Mesothelial cell of epicardium (in vitro differentiated cells): ENCODE data around the gene DDN. TPM values are rescaled to one million over a fixed set of nuclear protein-coding genes. Genes with fewer than 3 reads are reported as not detected.

Experiments used
- DNase-seq, 2 experiments: peaks; one replicate each; pipeline ENCODE4 v3.0.0; 2021; ENCODE audit warnings: low spot score in 2 of 2; ENCODE audit not compliant: unreplicated experiment in 2 of 2
- H3K27ac Mint-ChIP-seq: 2 replicates; pipeline ENCODE4 v1.8.0; 2021; ENCODE audit warnings: mixed read lengths
- H3K27me3 Mint-ChIP-seq: 2 replicates; pipeline ENCODE4 v1.8.0; 2021; ENCODE audit warnings: low read depth, mixed read lengths
- H3K36me3 Mint-ChIP-seq: 2 replicates; pipeline ENCODE4 v1.8.0; 2021; ENCODE audit warnings: mixed read lengths
- H3K4me1 Mint-ChIP-seq: 2 replicates; pipeline ENCODE4 v1.8.0; 2021; ENCODE audit warnings: mixed read lengths
- H3K4me3 Mint-ChIP-seq: 2 replicates; pipeline ENCODE4 v1.8.0; 2021; ENCODE audit warnings: mild to moderate bottlenecking, moderate library complexity, mixed read lengths
- H3K9me3 Mint-ChIP-seq: 2 replicates; pipeline ENCODE4 v1.8.0; 2021; ENCODE audit warnings: mixed read lengths
- CTCF ChIP-seq: fragments of 200-600 bp; sonication (generic); IDR thresholded peaks from one replicate; pipeline ENCODE4 v1.5.0; 2021; ENCODE audit warnings: antibody characterized with exemption; ENCODE audit not compliant: unreplicated experiment
- total RNA-seq: library from RNA; stranded (reverse); gene quantifications from 3 replicates; pipeline ENCODE4 v1.2.1, GENCODE V29; 2021

The DDN gene
- total RNA-seq, 1 donor from 2014 or later: 0.36 TPM

- H3K9me3 Mint-ChIP-seq: no peaks in the 10 kb centered on the region
- H3K36me3 Mint-ChIP-seq: peaks cover 4% of the 10 kb centered on the region
- no peak for DNase-seq
- no peak overlapping the region for H3K4me3 Mint-ChIP-seq
- TF ChIP-seq CTCF: no peak
- no peak overlapping the region for H3K27ac Mint-ChIP-seq
- H3K27me3 Mint-ChIP-seq: no peaks in the 10 kb centered on the region
- peaks cover 24% of the 10 kb centered on the region for H3K4me1 Mint-ChIP-seq
These were observed 16.0 kb upstream of the DDN start for GRCh38 chr12:49015196-49015595.

GRCh38 chr12:49014547-49014946 is 15.4 kb upstream of the DDN start:
- Mint-ChIP-seq H3K4me1 (peaks cover 20% of the 10 kb centered on the region), H3K27ac (no peak overlapping the region), H3K27me3 (no peaks in the 10 kb centered on the region), H3K4me3 (no peak overlapping the region), H3K9me3 (no peaks in the 10 kb centered on the region), H3K36me3 (peaks cover 7% of the 10 kb centered on the region)
- no peak for DNase-seq
- TF ChIP-seq CTCF: no peak

GRCh38 chr12:49013428-49013827 is 14.3 kb upstream of the DDN start:
- H3K9me3 Mint-ChIP-seq: no peaks in the 10 kb centered on the region
- H3K4me1 Mint-ChIP-seq: peaks cover 14% of the 10 kb centered on the region

DNA sequence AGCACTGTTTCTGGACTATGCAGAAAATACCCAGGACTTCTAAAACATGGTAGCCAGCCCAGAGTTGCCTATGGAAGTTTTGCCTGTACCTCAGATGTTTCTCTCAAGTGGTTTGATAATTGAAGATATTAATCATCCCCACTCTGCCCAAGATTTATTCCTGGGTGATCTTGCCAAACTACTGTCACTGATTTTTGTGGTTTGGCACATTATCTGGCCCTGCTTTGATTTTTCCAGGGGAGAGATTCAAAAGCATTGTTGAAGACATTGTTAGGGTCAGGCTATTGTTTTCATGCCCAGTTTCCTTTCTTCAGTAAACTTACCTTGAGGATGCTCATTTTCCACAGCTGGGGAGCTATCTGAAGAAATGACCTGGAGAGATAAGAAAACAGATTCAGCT is 13.6 kb upstream of the DDN start:
- H3K4me3 Mint-ChIP-seq: no peak overlapping the region
- no peaks in the 10 kb centered on the region for H3K27me3 Mint-ChIP-seq
- no peak overlapping the region for H3K27ac Mint-ChIP-seq
- no peak for TF ChIP-seq CTCF
- DNase-seq: no peak
- no peaks in the 10 kb centered on the region for H3K9me3 Mint-ChIP-seq
- H3K4me1 Mint-ChIP-seq: peaks cover 10% of the 10 kb centered on the region
- H3K36me3 Mint-ChIP-seq: peaks cover 12% of the 10 kb centered on the region

More at GRCh38 chr12:49013428-49013827, 14.3 kb upstream of the DDN start:
- no peak for TF ChIP-seq CTCF
- Mint-ChIP-seq H3K27ac (no peak overlapping the region), H3K36me3 (peaks cover 8% of the 10 kb centered on the region), H3K27me3 (no peaks in the 10 kb centered on the region), H3K4me3 (no peak overlapping the region)
- DNase-seq: no peak

DNA sequence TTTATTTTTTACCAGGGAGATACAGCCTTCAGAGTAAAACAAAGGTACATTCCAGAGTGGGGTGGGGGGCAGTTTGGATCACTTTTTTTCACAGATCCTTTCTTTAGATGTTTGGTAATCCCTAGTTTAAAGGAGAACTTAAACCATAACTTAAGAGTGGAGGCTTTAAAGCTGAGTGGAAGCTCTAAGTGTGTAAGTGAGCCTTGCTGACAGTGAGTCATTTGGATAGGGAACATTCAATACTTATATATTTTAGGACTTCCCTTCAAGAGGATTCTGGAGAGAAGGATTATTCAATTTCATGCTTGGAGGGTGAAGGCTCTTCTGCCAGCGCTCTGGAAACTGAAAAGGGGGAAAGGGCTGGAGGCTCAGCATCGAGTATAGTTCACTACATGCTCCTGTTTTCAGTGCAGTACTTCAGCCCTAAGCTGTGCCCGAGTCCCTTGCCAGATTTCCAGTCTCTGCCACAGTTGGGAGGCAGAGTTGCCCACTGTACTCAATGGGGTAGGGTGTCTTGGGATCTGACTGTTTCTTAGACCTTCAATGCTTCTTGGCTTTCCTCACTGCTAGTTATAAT is 11.0 kb upstream of the DDN start:
- Mint-ChIP-seq H3K4me1 (no peaks in the 10 kb centered on the region), H3K36me3 (peaks cover 19% of the 10 kb centered on the region), H3K9me3 (no peaks in the 10 kb centered on the region), H3K27ac (no peak overlapping the region), H3K4me3 (no peak overlapping the region), H3K27me3 (no peaks in the 10 kb centered on the region)
- DNase-seq: no peak
- TF ChIP-seq CTCF: no peak

- Mint-ChIP-seq H3K27ac (no peak overlapping the region), H3K27me3 (no peaks in the 10 kb centered on the region), H3K9me3 (no peaks in the 10 kb centered on the region), H3K36me3 (peaks cover 28% of the 10 kb centered on the region), H3K4me1 (no peaks in the 10 kb centered on the region), H3K4me3 (no peak overlapping the region)
- DNase-seq: no peak
- TF ChIP-seq CTCF: no peak
These were observed 9.8 kb upstream of the DDN start for GRCh38 chr12:49008943-49009342.
